ENCODE results near the gene RPS6KA2. TPM values are rescaled to one million over a fixed set of nuclear protein-coding genes. Genes with fewer than 3 reads are reported as not detected.

RPS6KA2 gene
- total RNA-seq, 1 donor = 2.4 TPM

- Histone ChIP-seq H3K9me3 (ENCODE audit: low read depth, low read length) (no peaks in the 10 kb centered on the region), H3K4me1 (ENCODE audit: insufficient read depth, low read length) (peaks cover 24% of the 10 kb centered on the region), H3K27me3 (ENCODE audit: insufficient read depth, low read length) (no peaks in the 10 kb centered on the region), H3K4me3 (ENCODE audit: low read length) (no peak overlapping the region)
Observed at GRCh38 chr6:166601956-166602355, 25.1 kb downstream of the RPS6KA2 start.

- no peaks in the 10 kb centered on the region for H3K27me3 ChIP-seq (ENCODE audit: insufficient read depth, low read length)
- H3K4me1 ChIP-seq (ENCODE audit: insufficient read depth, low read length) = peaks cover 24% of the 10 kb centered on the region
- no peak overlapping the region for H3K4me3 ChIP-seq (ENCODE audit: low read length)
- H3K9me3 ChIP-seq (ENCODE audit: low read depth, low read length) = no peaks in the 10 kb centered on the region
Observed at GRCh38 chr6:166600931-166601330, 26.1 kb downstream of the RPS6KA2 start.

- no peaks in the 10 kb centered on the region for H3K9me3 ChIP-seq (ENCODE audit: low read depth, low read length)
- H3K4me1 ChIP-seq (ENCODE audit: insufficient read depth, low read length) = peaks cover 24% of the 10 kb centered on the region
- no peak overlapping the region for H3K4me3 ChIP-seq (ENCODE audit: low read length)
Observed at GRCh38 chr6:166599205-166599604, 27.8 kb downstream of the RPS6KA2 start.

GRCh38 chr6:166598441-166599138 is 28.5 kb downstream of the RPS6KA2 start:
- Histone ChIP-seq H3K27me3 (ENCODE audit: insufficient read depth, low read length) (no peaks in the 10 kb centered on the region), H3K9me3 (ENCODE audit: low read depth, low read length) (no peaks in the 10 kb centered on the region), H3K4me3 (ENCODE audit: low read length) (no peak overlapping the region), H3K4me1 (ENCODE audit: insufficient read depth, low read length) (peaks cover 24% of the 10 kb centered on the region)

More at GRCh38 chr6:166599205-166599604, 27.8 kb downstream of the RPS6KA2 start:
- H3K27me3 ChIP-seq (ENCODE audit: insufficient read depth, low read length) = no peaks in the 10 kb centered on the region

- Histone ChIP-seq H3K27me3 (ENCODE audit: insufficient read depth, low read length) (no peaks in the 10 kb centered on the region), H3K9me3 (ENCODE audit: low read depth, low read length) (no peaks in the 10 kb centered on the region), H3K4me3 (ENCODE audit: low read length) (no peak overlapping the region), H3K4me1 (ENCODE audit: insufficient read depth, low read length) (peaks cover 24% of the 10 kb centered on the region)
Observed at GRCh38 chr6:166597711-166598440, 29.2 kb downstream of the RPS6KA2 start.

GRCh38 chr6:166596776-166597507 is 30.1 kb downstream of the RPS6KA2 start:
- H3K9me3 ChIP-seq (ENCODE audit: low read depth, low read length) = no peaks in the 10 kb centered on the region
- H3K4me1 ChIP-seq (ENCODE audit: insufficient read depth, low read length) = peaks cover 24% of the 10 kb centered on the region
- H3K4me3 ChIP-seq (ENCODE audit: low read length) = no peak overlapping the region
- no peaks in the 10 kb centered on the region for H3K27me3 ChIP-seq (ENCODE audit: insufficient read depth, low read length)

- no peaks in the 10 kb centered on the region for H3K27me3 ChIP-seq (ENCODE audit: insufficient read depth, low read length)
- no peak overlapping the region for H3K4me3 ChIP-seq (ENCODE audit: low read length)
- peaks cover 24% of the 10 kb centered on the region for H3K4me1 ChIP-seq (ENCODE audit: insufficient read depth, low read length)
- H3K9me3 ChIP-seq (ENCODE audit: low read depth, low read length) = no peaks in the 10 kb centered on the region
Observed at GRCh38 chr6:166595949-166596348, 31.1 kb downstream of the RPS6KA2 start.

- Histone ChIP-seq H3K27me3 (ENCODE audit: insufficient read depth, low read length) (no peaks in the 10 kb centered on the region), H3K4me1 (ENCODE audit: insufficient read depth, low read length) (peaks cover 29% of the 10 kb centered on the region), H3K9me3 (ENCODE audit: low read depth, low read length) (no peaks in the 10 kb centered on the region), H3K4me3 (ENCODE audit: low read length) (no peak overlapping the region)
Observed at GRCh38 chr6:166595061-166595780, 31.8 kb downstream of the RPS6KA2 start.

- peaks cover 32% of the 10 kb centered on the region for H3K4me1 ChIP-seq (ENCODE audit: insufficient read depth, low read length)
- H3K9me3 ChIP-seq (ENCODE audit: low read depth, low read length) = no peaks in the 10 kb centered on the region
- H3K4me3 ChIP-seq (ENCODE audit: low read length) = no peak overlapping the region
- H3K27me3 ChIP-seq (ENCODE audit: insufficient read depth, low read length) = no peaks in the 10 kb centered on the region
Observed at GRCh38 chr6:166592821-166593220, 34.2 kb downstream of the RPS6KA2 start.

GRCh38 chr6:166591961-166592520 is 35.0 kb downstream of the RPS6KA2 start:
- Histone ChIP-seq H3K27me3 (ENCODE audit: insufficient read depth, low read length) (no peaks in the 10 kb centered on the region), H3K4me1 (ENCODE audit: insufficient read depth, low read length) (peaks cover 37% of the 10 kb centered on the region), H3K4me3 (ENCODE audit: low read length) (no peak overlapping the region), H3K9me3 (ENCODE audit: low read depth, low read length) (no peaks in the 10 kb centered on the region)

- no peaks in the 10 kb centered on the region for H3K27me3 ChIP-seq (ENCODE audit: insufficient read depth, low read length)
- no peaks in the 10 kb centered on the region for H3K9me3 ChIP-seq (ENCODE audit: low read depth, low read length)
- H3K4me1 ChIP-seq (ENCODE audit: insufficient read depth, low read length) = peaks cover 41% of the 10 kb centered on the region
- no peak overlapping the region for H3K4me3 ChIP-seq (ENCODE audit: low read length)
Observed at GRCh38 chr6:166591026-166591425, 36.0 kb downstream of the RPS6KA2 start.

- Histone ChIP-seq H3K9me3 (ENCODE audit: low read depth, low read length) (no peaks in the 10 kb centered on the region), H3K4me1 (ENCODE audit: insufficient read depth, low read length) (peaks cover 43% of the 10 kb centered on the region), H3K27me3 (ENCODE audit: insufficient read depth, low read length) (no peaks in the 10 kb centered on the region), H3K4me3 (ENCODE audit: low read length) (no peak overlapping the region)
Observed at GRCh38 chr6:166589786-166590574, 37.1 kb downstream of the RPS6KA2 start.

- no peaks in the 10 kb centered on the region for H3K27me3 ChIP-seq (ENCODE audit: insufficient read depth, low read length)
- no peaks in the 10 kb centered on the region for H3K9me3 ChIP-seq (ENCODE audit: low read depth, low read length)
- no peak overlapping the region for H3K4me3 ChIP-seq (ENCODE audit: low read length)
- H3K4me1 ChIP-seq (ENCODE audit: insufficient read depth, low read length) = peaks cover 49% of the 10 kb centered on the region
Observed at GRCh38 chr6:166589337-166589731, 37.7 kb downstream of the RPS6KA2 start.

All from mononuclear cell (primary cell).